H9 (cell line): ENCODE data around the gene TMEM170B. TPM values are rescaled to one million over a fixed set of nuclear protein-coding genes. Genes with fewer than 3 reads are reported as not detected.

Experiments
- DNase-seq: peaks from one replicate; pipeline ENCODE4 v3.0.0-alpha.2; 2017
- H2AFZ ChIP-seq: one replicate; pipeline ENCODE4 v1.6.1; 2013; ENCODE audit warnings: mild to moderate bottlenecking, low read length, control low read depth, moderate library complexity
- H2AK5ac ChIP-seq: 2 replicates; pipeline ENCODE4 v1.6.1; 2013; ENCODE audit warnings: low read length, control low read depth, mixed read lengths; ENCODE audit not compliant: insufficient read length
- H2BK120ac ChIP-seq: one replicate; pipeline ENCODE4 v1.6.1; 2013; ENCODE audit warnings: low read depth, mild to moderate bottlenecking, low read length, control low read depth, inconsistent platforms; ENCODE audit not compliant: poor library complexity, severe bottlenecking
- H2BK12ac ChIP-seq: 2 replicates; pipeline ENCODE4 v1.6.1; 2013; ENCODE audit warnings: low read length, control low read depth, mixed read lengths, low read depth; ENCODE audit not compliant: insufficient read length
- H2BK15ac ChIP-seq: 2 replicates; pipeline ENCODE4 v1.6.1; 2013; ENCODE audit warnings: low read depth, low read length, control low read depth
- H2BK20ac ChIP-seq: one replicate; pipeline ENCODE4 v1.6.1; 2013; ENCODE audit warnings: low read depth, mild to moderate bottlenecking, low read length, control low read depth, inconsistent platforms; ENCODE audit not compliant: poor library complexity, severe bottlenecking
- H2BK5ac ChIP-seq: 2 replicates; pipeline ENCODE4 v1.6.1; 2013; ENCODE audit warnings: low read length, control low read depth, mixed read lengths; ENCODE audit not compliant: insufficient read length
- H3K14ac ChIP-seq: 2 replicates; pipeline ENCODE4 v1.6.1; 2013; ENCODE audit warnings: low read length, control low read depth; ENCODE audit not compliant: insufficient read depth
- H3K18ac ChIP-seq: 2 replicates; pipeline ENCODE4 v1.6.1; 2013; ENCODE audit warnings: low read depth, mild to moderate bottlenecking, mixed read lengths, low read length, control low read depth; ENCODE audit not compliant: insufficient read length
- H3K23ac ChIP-seq: 2 replicates; pipeline ENCODE4 v1.6.1; 2013; ENCODE audit warnings: low read length, control low read depth, mixed read lengths, low read depth; ENCODE audit not compliant: insufficient read length
- H3K23me2 ChIP-seq: 2 replicates; pipeline ENCODE4 v1.6.1; 2013; ENCODE audit warnings: low read depth, mild to moderate bottlenecking, mixed read lengths, low read length, control low read depth; ENCODE audit not compliant: insufficient read length, poor library complexity, severe bottlenecking
- H3K27ac ChIP-seq: 2 replicates; pipeline ENCODE4 v1.5.1; 2013; ENCODE audit warnings: low read length, control low read depth, mixed read lengths, low read depth; ENCODE audit not compliant: insufficient read length
- H3K27me3 ChIP-seq: 2 replicates; pipeline ENCODE4 v1.6.1; 2013; ENCODE audit warnings: low read length, control low read depth, inconsistent platforms; ENCODE audit not compliant: insufficient read depth
- H3K4ac ChIP-seq: 2 replicates; pipeline ENCODE4 v1.6.1; 2013; ENCODE audit warnings: low read depth, mild to moderate bottlenecking, control low read depth, inconsistent platforms, low read length, moderate library complexity
- H3K4me1 ChIP-seq: 2 replicates; pipeline ENCODE4 v1.6.1; 2013; ENCODE audit warnings: low read length, control low read depth, inconsistent platforms; ENCODE audit not compliant: insufficient read depth
- H3K4me2 ChIP-seq: 2 replicates; pipeline ENCODE4 v1.6.1; 2013; ENCODE audit warnings: low read length, control low read depth, mixed read lengths; ENCODE audit not compliant: insufficient read length, insufficient read depth
- H3K56ac ChIP-seq: 2 replicates; pipeline ENCODE4 v1.6.1; 2013; ENCODE audit warnings: low read depth, mild to moderate bottlenecking, mixed read lengths, low read length, control low read depth; ENCODE audit not compliant: insufficient read length
- H3K79me1 ChIP-seq: 2 replicates; pipeline ENCODE4 v1.6.1; 2013; ENCODE audit warnings: low read depth, mild to moderate bottlenecking, moderate library complexity, low read length, control low read depth, inconsistent platforms; ENCODE audit not compliant: insufficient read depth, poor library complexity, severe bottlenecking
- H3K79me2 ChIP-seq: 2 replicates; pipeline ENCODE4 v1.6.1; 2013; ENCODE audit warnings: low read length, control low read depth, inconsistent platforms; ENCODE audit not compliant: insufficient read depth
- H3K9ac ChIP-seq: 2 replicates; pipeline ENCODE4 v1.6.1; 2013; ENCODE audit warnings: low read length, control low read depth, mixed read lengths; ENCODE audit not compliant: insufficient read length; ENCODE audit errors: extremely low read depth
- H3K9me3 ChIP-seq: one replicate; pipeline ENCODE4 v1.6.1; 2013; ENCODE audit warnings: low read depth, low read length, inconsistent platforms; ENCODE audit not compliant: control insufficient read depth
- H3T11ph ChIP-seq: one replicate; pipeline ENCODE4 v1.6.1; 2013; ENCODE audit warnings: mild to moderate bottlenecking, low read length, control low read depth, inconsistent platforms
- H4K20me1 ChIP-seq: one replicate; pipeline ENCODE4 v1.6.1; 2013; ENCODE audit not compliant: control insufficient read depth, insufficient read length, insufficient read depth
- H4K5ac ChIP-seq: 2 replicates; pipeline ENCODE4 v1.6.1; 2013; ENCODE audit warnings: low read depth, mild to moderate bottlenecking, mixed read lengths, low read length, control low read depth; ENCODE audit not compliant: insufficient read length
- H4K8ac ChIP-seq: replicated peaks from 2 replicates; pipeline ENCODE4 v1.6.1; 2013; ENCODE audit warnings: low read length, control low read depth, mixed read lengths, low read depth; ENCODE audit not compliant: insufficient read length
- H4K91ac ChIP-seq: 2 replicates; pipeline ENCODE4 v1.6.1; 2013; ENCODE audit warnings: low read depth, mild to moderate bottlenecking, moderate library complexity, mixed read lengths, low read length, control low read depth; ENCODE audit not compliant: insufficient read length
- H3K27ac Mint-ChIP-seq, 3 experiments: 2 replicates in 2 of 3; 3 replicates in 1 of 3; pipeline ENCODE4 v1.8.0; 2020 to 2021; ENCODE audit warnings: mixed read lengths in 3 of 3, mild to moderate bottlenecking in 1 of 3, moderate library complexity in 1 of 3
- H3K27me3 Mint-ChIP-seq: 2 replicates; pipeline ENCODE4 v1.8.0; 2021; ENCODE audit warnings: low read depth, mild to moderate bottlenecking, moderate library complexity, mixed read lengths
- H3K36me3 Mint-ChIP-seq, 3 experiments: 2 replicates in 2 of 3; 3 replicates in 1 of 3; pipeline ENCODE4 v1.8.0; 2020 to 2021; ENCODE audit warnings: low read depth in 3 of 3, mixed read lengths in 3 of 3; ENCODE audit not compliant: insufficient read depth in 1 of 3
- H3K4me1 Mint-ChIP-seq, 2 experiments: 2 replicates each; pipeline ENCODE4 v1.8.0; 2020; ENCODE audit warnings: mixed read lengths in 2 of 2
- H3K4me3 Mint-ChIP-seq, 2 experiments: 2 replicates in 1 of 2; 3 replicates in 1 of 2; pipeline ENCODE4 v1.8.0; 2020 to 2021; ENCODE audit warnings: mild to moderate bottlenecking in 2 of 2, mixed read lengths in 2 of 2, moderate library complexity in 1 of 2
- H3K9me3 Mint-ChIP-seq, 2 experiments: 2 replicates in 1 of 2; 3 replicates in 1 of 2; pipeline ENCODE4 v1.8.0; 2020; ENCODE audit warnings: mild to moderate bottlenecking in 2 of 2, mixed read lengths in 2 of 2, moderate library complexity in 1 of 2
- WGBS: extraction: QIAGEN DNeasy Blood & Tissue Kit; methylation state at CpG from one replicate; pipeline ENCODE4 v1.1.7; 2013; ENCODE audit warnings: missing lambda C conversion rate, low lambda C conversion rate, mixed read lengths; ENCODE audit not compliant: insufficient read length; ENCODE audit errors: extremely low coverage; 5-methylcytosine and 5-hydroxymethylcytosine counted together
- total RNA-seq: library from RNA; stranded (reverse); gene quantifications from 2 replicates; pipeline ENCODE4 v1.2.1, GENCODE V29; 2021
- TF ChIP-seq, protein P1 (sequence below): fragments of 200-600 bp; sonication (generic); conservative IDR thresholded peaks from 3 replicates; pipeline ENCODE4 v1.8.0; 2021; ENCODE audit warnings: antibody characterized with exemption, mild to moderate bottlenecking

Gene TMEM170B
- total RNA-seq, 1 experiment from 2014 or later: 2.9 TPM

DNA sequence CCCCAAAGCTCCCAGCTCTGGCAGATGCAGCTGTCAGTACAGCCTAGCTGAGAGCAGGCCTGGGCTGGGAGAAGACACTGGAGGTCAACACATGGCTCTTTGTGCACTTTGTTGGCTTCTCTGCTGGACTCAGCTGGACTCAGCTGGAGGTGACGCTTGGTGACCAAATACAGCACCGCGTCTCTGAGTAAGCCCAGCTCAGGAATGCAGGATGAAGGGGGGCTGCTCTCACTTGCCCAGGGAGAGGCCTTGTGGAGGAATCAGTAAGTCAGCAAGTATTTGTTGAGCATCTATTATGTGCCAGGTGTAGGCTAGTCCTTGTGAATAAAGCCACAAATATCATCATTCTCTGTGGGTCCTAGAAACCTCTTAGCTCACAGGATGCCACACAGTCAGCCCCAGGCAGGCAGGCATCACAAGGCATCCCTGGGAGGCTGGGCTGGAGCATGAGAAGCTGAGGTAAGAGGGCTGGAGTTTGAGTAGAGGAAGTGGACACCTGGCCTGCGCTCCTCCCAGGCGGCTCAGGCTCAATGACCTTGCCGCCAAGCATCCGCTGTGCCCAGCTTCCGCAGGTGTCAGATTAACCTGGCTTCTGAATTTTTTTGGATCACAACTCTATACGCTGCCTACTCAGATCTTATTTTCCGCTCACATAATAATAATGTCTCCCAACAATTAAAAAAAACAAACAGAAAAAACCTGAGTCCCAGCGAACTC, 95.4 kb downstream of the TMEM170B start:
- H3K27ac Mint-ChIP-seq: peak overlapping the region in 1 of 3 experiments; percentile 75; a peak in 1 of 7 replicates
- H3K4me3 Mint-ChIP-seq: no peak overlapping the region
- no peaks in the 10 kb centered on the region for H3K9me3 Mint-ChIP-seq
- H3K79me2 ChIP-seq: no peaks in the 10 kb centered on the region
- no peak overlapping the region for H3K23ac ChIP-seq
- peaks cover 0 to 10% of the 10 kb centered on the region in 2 experiments; a peak in 2 of 4 replicates for H3K4me1 Mint-ChIP-seq
- no peak overlapping the region for H2BK20ac ChIP-seq
- no peak overlapping the region for H4K8ac ChIP-seq
- no peaks in the 10 kb centered on the region for H3K79me1 ChIP-seq
- no peak overlapping the region for H2BK12ac ChIP-seq
- no peak overlapping the region for H3K4ac ChIP-seq
- no peaks in the 10 kb centered on the region for H3K27me3 Mint-ChIP-seq
- no CpG with 5 or more reads among the region's 11 CpGs for WGBS
- H3K27me3 ChIP-seq: no peaks in the 10 kb centered on the region
- H4K91ac ChIP-seq: no peak overlapping the region
- DNase-seq: no peak
- H2AK5ac ChIP-seq: no peak overlapping the region
- H2BK120ac ChIP-seq: no peak overlapping the region
- H4K20me1 ChIP-seq: no peaks in the 10 kb centered on the region
- H3K14ac ChIP-seq: no peak overlapping the region; the same call in 1 of the 2 replicates
- no peaks in the 10 kb centered on the region for H3K23me2 ChIP-seq
- no peaks in the 10 kb centered on the region for H3K4me1 ChIP-seq
- H2BK15ac ChIP-seq: no peak overlapping the region
- no peak overlapping the region for H3T11ph ChIP-seq
- no peak overlapping the region for H3K4me2 ChIP-seq
- H3K9me3 ChIP-seq: no peaks in the 10 kb centered on the region
- H2AFZ ChIP-seq: no peak overlapping the region
- no peaks in the 10 kb centered on the region for H3K36me3 Mint-ChIP-seq
- TF ChIP-seq, protein P1, sequence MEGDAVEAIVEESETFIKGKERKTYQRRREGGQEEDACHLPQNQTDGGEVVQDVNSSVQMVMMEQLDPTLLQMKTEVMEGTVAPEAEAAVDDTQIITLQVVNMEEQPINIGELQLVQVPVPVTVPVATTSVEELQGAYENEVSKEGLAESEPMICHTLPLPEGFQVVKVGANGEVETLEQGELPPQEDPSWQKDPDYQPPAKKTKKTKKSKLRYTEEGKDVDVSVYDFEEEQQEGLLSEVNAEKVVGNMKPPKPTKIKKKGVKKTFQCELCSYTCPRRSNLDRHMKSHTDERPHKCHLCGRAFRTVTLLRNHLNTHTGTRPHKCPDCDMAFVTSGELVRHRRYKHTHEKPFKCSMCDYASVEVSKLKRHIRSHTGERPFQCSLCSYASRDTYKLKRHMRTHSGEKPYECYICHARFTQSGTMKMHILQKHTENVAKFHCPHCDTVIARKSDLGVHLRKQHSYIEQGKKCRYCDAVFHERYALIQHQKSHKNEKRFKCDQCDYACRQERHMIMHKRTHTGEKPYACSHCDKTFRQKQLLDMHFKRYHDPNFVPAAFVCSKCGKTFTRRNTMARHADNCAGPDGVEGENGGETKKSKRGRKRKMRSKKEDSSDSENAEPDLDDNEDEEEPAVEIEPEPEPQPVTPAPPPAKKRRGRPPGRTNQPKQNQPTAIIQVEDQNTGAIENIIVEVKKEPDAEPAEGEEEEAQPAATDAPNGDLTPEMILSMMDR: no peak
- no peak overlapping the region for H3K9ac ChIP-seq
- H2BK5ac ChIP-seq: no peak overlapping the region
- no peak overlapping the region for H3K18ac ChIP-seq
- H4K5ac ChIP-seq: no peak overlapping the region
- H3K56ac ChIP-seq: no peak overlapping the region
- no peak overlapping the region for H3K27ac ChIP-seq

Other genes with a start within 250 kb of the TMEM170B start
- not detected in 2 replicates for gene ADTRP, start 241.1 kb downstream of the TMEM170B start, total RNA-seq